B cell (primary cell): ENCODE results near the gene PPM1M. TPM values are rescaled to one million over a fixed set of nuclear protein-coding genes. Genes with fewer than 3 reads are reported as not detected.
A peak's percentile ranks its signal among the peaks of the same experiment; 100 is the strongest.

ENCODE experiments used
- ATAC-seq: fragments of 200-7000 bp; cut with Tn5 transposase; one replicate; pipeline ENCODE4 v1.10.0; 2021; ENCODE audit warnings: low read depth, mild to moderate bottlenecking, moderate number of reproducible peaks, moderate library complexity
- CTCF ChIA-PET: fragments of 350-600 bp; sonication (Branson Sonifier 250); formaldehyde crosslinking; loops from one replicate; lab custom pipeline; 2021; ENCODE audit warnings: antibody characterized with exemption, inconsistent platforms; lab: Charles Lee
- POLR2A ChIA-PET: fragments of 350-600 bp; sonication (Branson Sonifier 250); formaldehyde crosslinking; loops from one replicate; lab custom pipeline; 2021; ENCODE audit warnings: antibody characterized with exemption; lab: Charles Lee
- DNase-seq: peaks from one replicate; pipeline ENCODE4 v3.0.0; 2013
- H2AFZ ChIP-seq: 2 replicates; pipeline ENCODE4 v1.6.1; 2012; ENCODE audit warnings: mild to moderate bottlenecking, low read depth, low read length; ENCODE audit not compliant: insufficient read depth, poor library complexity, severe bottlenecking
- H3K27ac ChIP-seq, 2 donors: 1 replicate in 1 of 2; 2 replicates in 1 of 2; pipeline ENCODE4 v1.5.1; 2012 to 2013; ENCODE audit warnings: low read length in 2 of 2, mild to moderate bottlenecking in 2 of 2, moderate library complexity in 1 of 2
- H3K27me3 ChIP-seq, 4 experiments: fragments of 200-600 bp in 1 of 4; sonication (generic) in 1 of 4; replicated peaks in 1 of 4; 1 replicate in 2 of 4; 2 replicates in 2 of 4; pipeline versions ENCODE4 v1.6.1 to v1.7.0; 2013 to 2016; ENCODE audit warnings: low read length in 3 of 4, mild to moderate bottlenecking in 2 of 4, mixed read lengths in 1 of 4, moderate library complexity in 1 of 4; ENCODE audit not compliant: insufficient read depth in 4 of 4, control insufficient read depth in 3 of 4; ENCODE audit errors: control extremely low read depth in 1 of 4
- H3K36me3 ChIP-seq, 2 experiments: replicated peaks in 1 of 2; 1 replicate in 1 of 2; 2 replicates in 1 of 2; pipeline versions ENCODE4 v1.6.1 to v1.7.1; 2013; ENCODE audit warnings: low read length in 1 of 2; ENCODE audit not compliant: insufficient read depth in 2 of 2, control insufficient read depth in 1 of 2; ENCODE audit errors: control extremely low read depth in 1 of 2, extremely low read depth in 1 of 2
- H3K4me1 ChIP-seq, 2 donors: fragments of 200-600 bp in 1 of 2; sonication (generic) in 1 of 2; 1 replicate in 1 of 2; 2 replicates in 1 of 2; pipeline versions ENCODE4 v1.5.1 to v1.6.1; 2013 to 2017; ENCODE audit warnings: low read length in 2 of 2; ENCODE audit not compliant: control insufficient read depth in 2 of 2, insufficient read depth in 2 of 2
- H3K4me2 ChIP-seq: replicated peaks from 2 replicates; pipeline ENCODE3; 2012; ENCODE audit warnings: mild to moderate bottlenecking, low read depth, low read length; ENCODE audit not compliant: poor library complexity, severe bottlenecking
- H3K4me3 ChIP-seq, 5 experiments: fragments of 200-600 bp in 1 of 5; sonication (generic) in 1 of 5; 1 replicate in 3 of 5; 2 replicates in 2 of 5; pipeline versions ENCODE4 v1.5.1 to v1.7.0; 2011 to 2016; ENCODE audit warnings: low read length in 4 of 5, mild to moderate bottlenecking in 4 of 5, low read depth in 2 of 5, control low read depth in 1 of 5, moderate library complexity in 1 of 5; ENCODE audit not compliant: insufficient read depth in 1 of 5; ENCODE audit errors: control extremely low read depth in 1 of 5, extremely low read depth in 1 of 5
- H3K79me2 ChIP-seq: fragments of 200-600 bp; sonication (generic); one replicate; pipeline ENCODE4 v1.6.0; 2016; ENCODE audit warnings: low read length; ENCODE audit not compliant: control insufficient read depth, insufficient read depth
- H3K9ac ChIP-seq: fragments of 200-600 bp; sonication (generic); 2 replicates; pipeline ENCODE4 v1.6.1; 2017; ENCODE audit warnings: mild to moderate bottlenecking, low read length, moderate library complexity
- H3K9me3 ChIP-seq, 3 donors: one replicate each; pipeline versions ENCODE4 v1.6.1 to v1.7.1; 2013; ENCODE audit warnings: low read length in 2 of 3; ENCODE audit not compliant: control insufficient read depth in 2 of 3, insufficient read depth in 1 of 3; ENCODE audit errors: control extremely low read depth in 1 of 3
- H4K20me1 ChIP-seq: 2 replicates; pipeline ENCODE4 v1.6.0; 2012; ENCODE audit warnings: mild to moderate bottlenecking, low read length; ENCODE audit not compliant: insufficient read depth, control insufficient read depth, poor library complexity, severe bottlenecking
- H3K27ac Mint-ChIP-seq: one replicate; pipeline ENCODE4 v1.8.0; 2021; ENCODE audit warnings: mixed read lengths
- H3K27me3 Mint-ChIP-seq: one replicate; pipeline ENCODE4 v1.8.0; 2021; ENCODE audit warnings: mixed read lengths
- H3K4me1 Mint-ChIP-seq: one replicate; pipeline ENCODE4 v1.8.0; 2021; ENCODE audit warnings: mixed read lengths
- H3K4me3 Mint-ChIP-seq: one replicate; pipeline ENCODE4 v1.8.0; 2021; ENCODE audit warnings: mixed read lengths
- H3K9me3 Mint-ChIP-seq: one replicate; pipeline ENCODE4 v1.8.0; 2022; ENCODE audit warnings: mixed read lengths; ENCODE audit not compliant: insufficient read depth
- CTCF ChIP-seq: fragments of 200-600 bp; IDR thresholded peaks from one replicate; pipeline ENCODE4 v1.8.0; 2022; ENCODE audit warnings: antibody characterized with exemption, mild to moderate bottlenecking
- EZH2 ChIP-seq: IDR thresholded peaks from 2 replicates; pipeline ENCODE4 v1.6.1; 2012; ENCODE audit warnings: borderline replicate concordance, low read depth, mild to moderate bottlenecking, moderate library complexity, low read length; ENCODE audit not compliant: insufficient read depth, poor library complexity, severe bottlenecking
- WGBS: methylation state at CpG from one replicate; pipeline ENCODE4 v1.1.5; 2013; ENCODE audit warnings: missing lambda C conversion rate; ENCODE audit not compliant: insufficient coverage; 5-methylcytosine and 5-hydroxymethylcytosine counted together
- intact Hi-C: fragments of 100-400 bp; cut with micrococcal nuclease; formaldehyde crosslinking; loops from one replicate; pipeline ENCODE4 v1.10.0; 2022
- polyA plus RNA-seq: library from polyadenylated mRNA; depleted of rRNA; stranded (reverse); fragments of >200 nt; gene quantifications from 2 replicates; pipeline ENCODE4 v1.2.3, GENCODE V29; 2012
- total RNA-seq, 2 donors: library from RNA; stranded (reverse); fragments of 120-200 nt in 1 of 2; gene quantifications; 1 replicate in 1 of 2; 2 replicates in 1 of 2; pipeline versions ENCODE4 v1.2.3 to v1.2.4, GENCODE V29; 2013 to 2022

PPM1M gene
- total and polyA plus RNA-seq, 2 donors (not counting 1 experiment from before 2014, with no cell fraction given): 45.0 to 65.2 TPM

DNA sequence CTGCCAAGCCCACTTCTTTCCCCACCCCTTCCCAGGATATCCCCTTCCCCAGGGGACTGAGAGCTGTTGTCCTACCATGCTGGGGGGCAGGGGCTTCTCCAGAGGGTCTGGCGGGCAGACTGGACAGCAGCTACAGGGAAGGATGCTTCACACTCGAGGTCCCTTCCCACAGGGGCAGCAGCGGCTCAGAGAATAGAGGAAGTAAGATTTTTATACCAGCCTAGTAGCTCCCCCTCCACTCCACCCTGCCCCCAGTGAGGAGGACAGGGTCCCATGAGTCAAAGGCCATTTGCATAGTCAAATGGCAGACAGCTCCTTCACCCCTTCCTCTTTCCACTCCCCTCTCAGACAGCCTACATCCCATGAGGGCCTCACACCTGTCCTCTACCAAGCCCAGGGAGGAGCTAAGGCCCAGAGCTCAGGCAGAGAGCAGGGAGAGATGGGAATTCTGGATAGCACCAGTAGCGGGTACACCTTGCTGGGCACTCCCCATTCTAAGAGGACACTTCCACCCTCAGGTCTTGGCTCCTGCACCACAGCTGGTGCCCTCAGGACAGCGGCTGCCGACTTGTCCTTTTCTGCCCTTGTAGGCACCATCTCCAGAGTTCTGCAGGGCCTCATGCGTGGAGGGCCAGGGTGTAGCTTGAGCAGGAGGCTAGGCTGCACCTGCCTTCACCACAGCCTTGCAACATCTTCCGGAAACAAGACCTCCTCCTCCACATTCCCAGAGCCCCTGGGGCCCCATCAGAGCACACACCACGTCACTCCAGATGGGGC is 19.9 kb upstream of the PPM1M start, which contains the start of gene TLR9:
TSS of gene TLR9 (minus strand) at position 194 of the 777 bp plus-strand sequence. CDS start at position 78, 116 bp downstream.
- peaks cover 69% of the 10 kb centered on the region for H3K4me1 Mint-ChIP-seq
- intact Hi-C loops: loop anchor here (1.0 to 10.0 kb wide), 9 partner anchors 14 to 232 kb away; partner anchors contain the start of genes ALAS1, DUSP7, GLYCTK and NISCH
- CTCF ChIA-PET: interaction anchor here (0.6 to 12.3 kb wide), 14 partner anchors 9 to 243 kb away, joined by 3 to 265 read pairs (median 4); partner anchors contain the start of genes GLYCTK, PPM1M, TWF2 and WDR82
- peak within 1 kb of the TSS; percentile 39 to 90 (median 66) for H3K4me3 ChIP-seq
- DNase-seq (peak; percentile 94), ATAC-seq (peak; percentile 89)
- no peak for TF ChIP-seq EZH2
- TF ChIP-seq CTCF: no peak
- H3K4me2 ChIP-seq: peak within 1 kb of the TSS; percentile 90
- H3K79me2 ChIP-seq: peaks cover 55% of the 10 kb centered on the region
- no peaks in the 10 kb centered on the region for H3K9me3 ChIP-seq
- no peaks in the 10 kb centered on the region for H3K27me3 ChIP-seq
- H3K9ac ChIP-seq: peak within 1 kb of the TSS; percentile 68
- POLR2A ChIA-PET: interaction anchor here (0.7 to 3.8 kb wide), 19 partner anchors 9 to 189 kb away, joined by 3 to 38 read pairs (median 4); partner anchors contain the start of genes GLYCTK, POC1A, PPM1M and TWF2
- no peaks in the 10 kb centered on the region for H3K9me3 Mint-ChIP-seq
- no peaks in the 10 kb centered on the region for H3K27me3 Mint-ChIP-seq
- peak within 1 kb of the TSS; percentile 55 for H2AFZ ChIP-seq
- peak within 1 kb of the TSS; percentile 99 for H3K27ac Mint-ChIP-seq
- peak within 1 kb of the TSS; percentile 78 to 88 for H3K27ac ChIP-seq
- peaks cover 46 to 69% of the 10 kb centered on the region in 2 donors for H3K4me1 ChIP-seq
- peaks cover 27% of the 10 kb centered on the region for H4K20me1 ChIP-seq
- WGBS: 0% methylated on average over 6 of the region's 9 CpGs
- peak within 1 kb of the TSS; percentile 94 for H3K4me3 Mint-ChIP-seq
- H3K36me3 ChIP-seq: peaks cover 3 to 62% of the 10 kb centered on the region in 2 experiments
